ENCODE data around the gene FLT3LG.

Gene FLT3LG

GRCh38 chr19:49474542-49474924 lies 518 bp downstream of the FLT3LG start:
- Histone ChIP-seq H3K4me1 (ENCODE audit: low read length) (peaks cover 18% of the 10 kb centered on the region), H3K9ac (ENCODE audit: low read length) (peak overlapping the region; percentile 88), H3K4me2 (ENCODE audit: low read length) (peak overlapping the region; percentile 85), H3K9me3 (ENCODE audit: insufficient read depth, low read length) (no peaks in the 10 kb centered on the region), H3K79me2 (ENCODE audit: low read length) (no peaks in the 10 kb centered on the region), H2AFZ (ENCODE audit: low read depth, low read length) (0 out of 2 replicates have a peak overlapping the region, but pooled peaks have one; percentile 23), H3K36me3 (replicated peaks; ENCODE audit: low read depth, low read length) (peaks cover 2% of the 10 kb centered on the region), H3K27ac (ENCODE audit: low read length) (no peak overlapping the region), H4K20me1 (ENCODE audit: insufficient read depth, low read length) (no peaks in the 10 kb centered on the region), H3K4me3 (ENCODE audit: low read length) (peak overlapping the region; percentile 86), H3K27me3 (ENCODE audit: low read depth, low read length) (no peaks in the 10 kb centered on the region)
- TF ChIP-seq EZH2phosphoT487 (IDR thresholded peaks at IDR 0.05; ENCODE audit: low read depth): no peak
- TF ChIP-seq CTCF (IDR thresholded peaks at IDR 0.05; ENCODE audit: low read depth, low read length): no peak

GRCh38 chr19:49475191-49475917 lies 1.3 kb downstream of the FLT3LG start:
- Histone ChIP-seq H3K9ac (ENCODE audit: low read length) (no peak overlapping the region), H3K27ac (ENCODE audit: low read length) (no peak overlapping the region), H3K9me3 (ENCODE audit: insufficient read depth, low read length) (no peaks in the 10 kb centered on the region), H3K4me2 (ENCODE audit: low read length) (peak overlapping the region; percentile 85; the same call in 1 of the 2 replicates), H3K27me3 (ENCODE audit: low read depth, low read length) (no peaks in the 10 kb centered on the region), H3K4me1 (ENCODE audit: low read length) (peaks cover 13% of the 10 kb centered on the region; the same call in 1 of the 2 replicates), H3K36me3 (replicated peaks; ENCODE audit: low read depth, low read length) (peaks cover 2% of the 10 kb centered on the region), H3K4me3 (ENCODE audit: low read length) (peak overlapping the region; percentile 86; the same call in 1 of the 2 replicates), H3K79me2 (ENCODE audit: low read length) (no peaks in the 10 kb centered on the region), H2AFZ (ENCODE audit: low read depth, low read length) (no peak overlapping the region), H4K20me1 (ENCODE audit: insufficient read depth, low read length) (no peaks in the 10 kb centered on the region)
- TF ChIP-seq EZH2phosphoT487 (IDR thresholded peaks at IDR 0.05; ENCODE audit: low read depth) (no peak), CTCF (IDR thresholded peaks at IDR 0.05; ENCODE audit: low read depth, low read length) (no peak)

- Histone ChIP-seq H3K79me2 (ENCODE audit: low read length) (no peaks in the 10 kb centered on the region), H3K4me1 (ENCODE audit: low read length) (peaks cover 12% of the 10 kb centered on the region), H3K4me3 (ENCODE audit: low read length) (no peak overlapping the region), H3K36me3 (replicated peaks; ENCODE audit: low read depth, low read length) (no peaks in the 10 kb centered on the region), H3K4me2 (ENCODE audit: low read length) (no peak overlapping the region), H4K20me1 (ENCODE audit: insufficient read depth, low read length) (no peaks in the 10 kb centered on the region), H3K9me3 (ENCODE audit: insufficient read depth, low read length) (no peaks in the 10 kb centered on the region), H2AFZ (ENCODE audit: low read depth, low read length) (no peak overlapping the region), H3K27me3 (ENCODE audit: low read depth, low read length) (no peaks in the 10 kb centered on the region), H3K9ac (ENCODE audit: low read length) (no peak overlapping the region), H3K27ac (ENCODE audit: low read length) (no peak overlapping the region)
- TF ChIP-seq CTCF (IDR thresholded peaks at IDR 0.05; ENCODE audit: low read depth, low read length): peak; percentile 13
- no peak for TF ChIP-seq EZH2phosphoT487 (IDR thresholded peaks at IDR 0.05; ENCODE audit: low read depth)
These were observed 2.2 kb downstream of the FLT3LG start for GRCh38 chr19:49475995-49476880.

Data from OCI-LY3 (cell line).